ENCODE results near the gene TWIST2.

Gene TWIST2

GRCh38 chr2:238928520-238929241 is 80.8 kb downstream of the TWIST2 start:
- peak in 1 of 10 donors; percentile 70 for DNase-seq
- intact Hi-C loops (cut with DNase I), result no loop called here

GRCh38 chr2:238929242-238930081 is 81.6 kb downstream of the TWIST2 start:
- peak in 8 of 10 donors; percentile 30 to 90 (median 50) for DNase-seq
- intact Hi-C loops (cut with DNase I), result no loop called here

GRCh38 chr2:238930216-238930615 is 82.3 kb downstream of the TWIST2 start:
- peak in 1 of 10 donors; percentile 45 for DNase-seq
- intact Hi-C loops (cut with DNase I), result no loop called here

GRCh38 chr2:238936162-238937052 is 88.5 kb downstream of the TWIST2 start:
- intact Hi-C loops (cut with DNase I), result no loop called here
- peak in 1 of 10 donors; percentile 25 for DNase-seq

- peak in 2 of 10 donors; percentile 34 to 52 for DNase-seq
- intact Hi-C loops (cut with DNase I), result no loop called here
Observed at GRCh38 chr2:238938003-238938400, 90.1 kb downstream of the TWIST2 start.

GRCh38 chr2:238938401-238939055 is 90.6 kb downstream of the TWIST2 start:
- intact Hi-C loops (cut with DNase I), result no loop called here
- peak in 2 of 10 donors; percentile 79 to 80 for DNase-seq

- intact Hi-C loops (cut with DNase I), result no loop called here
- DNase-seq, result peak in 1 of 10 donors; percentile 39
Observed at GRCh38 chr2:238939074-238939473, 91.2 kb downstream of the TWIST2 start.

- intact Hi-C loops (cut with DNase I), result no loop called here
Observed at GRCh38 chr2:238939521-238940403, 91.9 kb downstream of the TWIST2 start.

GRCh38 chr2:238940806-238941205 is 92.9 kb downstream of the TWIST2 start:
- intact Hi-C loops (cut with DNase I), result no loop called here
- peak in 1 of 10 donors; percentile 66 for DNase-seq

More at GRCh38 chr2:238939521-238940403, 91.9 kb downstream of the TWIST2 start:
- DNase-seq, result peak in 1 of 10 donors; percentile 44

GRCh38 chr2:238941262-238941792 is 93.4 kb downstream of the TWIST2 start:
- intact Hi-C loops (cut with DNase I), result no loop called here
- no peak for DNase-seq

GRCh38 chr2:238942080-238942725 is 94.3 kb downstream of the TWIST2 start:
- intact Hi-C loops (cut with DNase I), result no loop called here
- DNase-seq, result peak in 1 of 10 donors; percentile 76

GRCh38 chr2:238942726-238943300 is 94.9 kb downstream of the TWIST2 start:
- DNase-seq, result no peak

GRCh38 chr2:238943338-238944067 is 95.6 kb downstream of the TWIST2 start:
- peak in 1 of 10 donors; percentile 51 for DNase-seq
- intact Hi-C loops (cut with DNase I), result no loop called here

More at GRCh38 chr2:238942726-238943300, 94.9 kb downstream of the TWIST2 start:
- intact Hi-C loops (cut with DNase I), result no loop called here

- DNase-seq, result peak in 5 of 10 donors; percentile 38 to 78 (median 51)
- intact Hi-C loops (cut with DNase I), result no loop called here
Observed at GRCh38 chr2:238945433-238946150, 97.7 kb downstream of the TWIST2 start.

GRCh38 chr2:238946318-238947242 is 98.7 kb downstream of the TWIST2 start:
- DNase-seq, result peak in 3 of 10 donors; percentile 8 to 41 (median 13)
- intact Hi-C loops (cut with DNase I), result no loop called here
